IPS DF 4.7 (cell line): ENCODE data around the gene CEACAM6.

ENCODE experiments used
- DNase-seq: peaks from one replicate; pipeline ENCODE4 v3.0.0-alpha.2; 2013; ENCODE audit warnings: low spot score; ENCODE audit errors: extremely low read depth

CEACAM6 gene

DNA sequence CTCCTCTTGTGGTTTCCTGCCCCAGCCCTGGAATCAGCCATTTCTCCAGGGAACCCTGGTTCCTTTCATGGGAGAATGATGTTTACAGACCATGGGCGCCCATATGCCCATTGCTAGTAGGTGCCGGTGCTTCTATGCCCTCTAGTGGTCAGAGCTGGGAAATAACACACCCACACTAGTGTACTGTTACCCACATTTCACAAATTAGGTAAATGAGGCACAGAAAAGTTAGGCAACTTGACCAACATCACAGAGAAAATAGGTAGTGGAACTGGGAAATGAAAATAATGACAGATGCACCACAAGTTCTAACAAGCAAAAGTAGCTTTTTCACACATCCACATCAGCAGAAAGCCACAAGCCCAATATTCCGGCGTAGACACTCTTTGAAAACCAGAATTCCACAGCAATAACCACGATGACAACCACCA lies 39.7 kb downstream of the CEACAM6 start:
- DNase-seq: peak; percentile 41

DNA sequence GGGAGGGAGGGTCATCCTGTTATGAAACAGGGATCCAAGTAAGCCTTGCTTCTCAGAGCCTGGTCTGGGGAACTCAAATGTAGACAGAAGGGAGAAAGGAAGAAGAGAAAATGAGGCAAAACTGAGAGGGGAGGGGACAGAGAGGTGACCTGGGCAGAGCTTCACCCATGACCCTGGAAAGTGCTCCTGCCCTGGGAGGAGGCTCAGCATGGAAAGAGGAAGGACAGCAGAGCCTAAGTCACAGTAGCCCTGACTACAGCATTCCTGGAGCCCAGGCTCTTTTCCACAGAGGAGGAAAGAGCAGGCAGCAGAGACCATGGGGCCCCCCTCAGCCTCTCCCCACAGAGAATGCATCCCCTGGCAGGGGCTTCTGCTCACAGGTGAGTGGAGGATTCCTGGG lies 41.0 kb downstream of the CEACAM6 start, which contains the start of gene CEACAM3:
TSS of gene CEACAM3 (plus strand) at position 226 of the 400 bp plus-strand sequence. CDS start at position 317, 91 bp downstream.
- no peak for DNase-seq

DNA sequence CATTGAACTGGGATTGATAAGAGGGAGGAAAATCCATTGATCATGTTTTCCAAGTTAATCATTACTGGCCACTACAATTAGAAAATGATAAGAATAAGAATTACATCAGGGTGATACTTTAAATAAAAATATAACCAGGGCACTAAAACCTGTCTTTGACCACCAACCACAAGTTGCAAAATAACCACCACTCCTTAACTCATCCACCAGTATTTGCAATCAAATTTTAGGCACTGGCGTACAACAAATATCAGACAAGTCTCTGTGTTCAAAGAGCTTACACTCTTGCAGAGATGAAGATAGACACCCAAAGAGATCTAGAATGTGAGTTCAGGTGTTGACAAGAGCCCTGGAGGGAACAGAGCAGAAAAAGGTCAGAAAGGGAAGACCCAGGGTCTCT lies 41.6 kb downstream of the CEACAM6 start:
- DNase-seq: no peak

DNA sequence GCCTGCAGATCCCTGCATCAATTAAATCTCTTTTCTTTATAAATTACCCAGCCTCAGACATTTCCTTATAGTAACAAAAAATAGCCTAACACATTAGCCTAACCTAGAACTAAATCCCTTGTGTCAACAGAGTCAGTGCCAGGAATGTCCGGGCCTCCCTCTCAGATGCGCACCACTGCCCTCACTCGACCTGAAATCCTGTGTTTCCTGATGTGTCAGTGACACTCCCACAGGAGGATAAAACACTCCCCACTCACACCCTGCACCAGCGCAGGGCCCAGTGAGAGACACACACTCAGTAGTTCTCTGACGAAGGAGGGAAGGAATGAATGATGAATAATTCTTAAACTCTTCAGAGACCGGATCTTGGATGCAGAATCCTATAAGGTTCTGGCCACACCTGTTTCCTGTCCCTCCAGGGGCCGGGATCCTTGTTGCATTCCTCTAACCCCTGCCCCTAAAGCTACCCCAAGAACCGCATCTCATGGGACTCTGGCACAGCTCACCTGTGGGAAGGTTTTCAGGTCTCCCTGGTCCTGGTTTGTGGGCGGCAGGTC lies 44.2 kb downstream of the CEACAM6 start:
- no peak for DNase-seq

DNA sequence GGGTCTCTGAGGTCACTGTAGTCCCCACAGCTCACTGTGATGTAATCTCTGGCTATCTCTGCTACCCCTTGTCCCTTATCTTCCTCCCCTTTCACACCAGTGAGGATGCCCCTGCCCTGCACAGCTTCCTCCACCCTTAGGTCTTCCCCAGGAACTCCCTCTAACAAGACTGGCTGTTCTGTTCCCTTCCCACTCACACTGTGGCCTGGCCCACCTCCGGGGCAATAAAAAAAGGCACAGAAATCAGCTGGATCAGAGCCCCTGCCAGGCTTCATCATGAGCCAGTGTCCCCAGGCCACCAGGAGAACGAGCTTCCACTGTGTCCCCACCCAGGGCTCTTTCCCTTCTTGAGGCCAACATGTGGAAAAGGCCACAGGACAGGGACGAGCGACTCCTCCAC lies 45.7 kb downstream of the CEACAM6 start:
- DNase-seq: no peak

DNA sequence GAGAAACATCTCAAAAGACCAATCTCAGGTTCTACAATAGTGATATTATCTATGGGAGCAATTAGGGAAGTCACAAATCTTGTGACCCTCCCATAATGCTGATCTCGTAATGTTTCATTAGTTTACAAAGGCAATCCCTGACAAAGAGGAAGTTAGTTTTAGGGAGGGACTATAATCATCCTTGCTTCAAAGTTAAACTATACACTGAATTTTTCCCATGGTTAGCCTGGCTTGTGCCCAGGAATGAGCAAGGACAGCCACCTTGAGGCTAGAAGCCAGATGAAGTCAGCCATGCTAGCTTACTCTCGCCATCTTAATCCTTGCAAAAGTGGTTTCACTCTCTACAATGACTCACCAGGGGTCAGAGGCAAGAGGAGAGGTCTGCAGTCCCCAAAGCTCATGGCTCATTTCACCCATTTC lies 46.5 kb downstream of the CEACAM6 start:
- DNase-seq: no peak

DNA sequence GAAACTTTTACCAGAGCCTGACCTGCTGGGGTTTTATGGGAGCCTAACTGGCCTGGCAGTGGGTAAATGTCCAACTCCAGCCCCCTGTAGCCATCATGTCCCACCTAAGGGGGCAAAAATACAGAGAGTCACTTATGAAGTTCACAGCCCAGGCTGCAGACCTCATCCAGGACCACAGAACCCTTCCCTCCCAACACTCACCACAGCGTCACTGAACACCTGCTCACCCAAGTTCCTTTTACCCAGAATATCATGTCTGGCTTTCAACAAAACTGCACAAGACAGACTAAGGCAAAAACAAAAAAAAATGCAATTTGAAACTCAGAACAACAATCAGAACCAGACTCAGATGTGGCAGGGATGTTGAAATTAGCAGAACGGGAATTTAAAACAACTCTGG lies 47.4 kb downstream of the CEACAM6 start:
- no peak for DNase-seq

DNA sequence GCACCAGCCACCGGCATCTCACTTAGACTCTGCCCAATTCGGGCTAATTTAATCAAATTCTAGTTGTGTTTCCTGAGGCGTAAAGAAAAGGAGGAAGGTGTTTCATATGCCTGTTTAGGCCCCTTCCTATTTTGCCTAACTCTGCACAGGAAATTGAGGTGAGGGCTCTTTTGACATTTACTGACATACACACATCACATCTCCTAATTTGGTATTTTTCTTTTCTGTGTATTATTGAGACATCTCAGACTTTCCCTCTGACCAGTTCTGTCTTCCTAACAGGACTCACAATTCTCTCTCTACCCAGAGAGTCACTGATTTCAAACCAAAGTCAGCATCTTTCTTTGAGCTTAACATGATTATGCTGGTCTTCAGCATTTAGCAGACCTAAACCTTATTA lies 49.0 kb downstream of the CEACAM6 start:
- DNase-seq: no peak

DNA sequence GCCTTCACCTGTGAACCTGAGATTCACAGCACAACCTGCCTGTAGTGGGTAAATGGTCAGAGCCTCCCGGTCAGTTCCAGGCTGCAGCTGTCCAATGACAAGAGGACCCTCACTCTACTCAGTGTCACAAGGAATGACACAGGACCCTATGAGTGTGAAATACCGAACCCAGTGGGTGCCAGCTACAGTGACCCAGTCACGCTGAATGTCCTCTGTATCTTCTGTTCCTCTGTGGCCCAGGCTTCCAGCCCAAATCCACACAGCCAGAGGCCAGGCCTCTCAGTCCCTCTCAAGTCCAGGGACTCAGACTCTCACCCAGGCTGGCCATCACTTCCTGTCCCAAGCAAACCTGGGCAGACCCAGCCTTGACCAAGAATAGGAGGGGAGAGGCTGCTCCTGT lies 51.8 kb downstream of the CEACAM6 start:
- DNase-seq: no peak

DNA sequence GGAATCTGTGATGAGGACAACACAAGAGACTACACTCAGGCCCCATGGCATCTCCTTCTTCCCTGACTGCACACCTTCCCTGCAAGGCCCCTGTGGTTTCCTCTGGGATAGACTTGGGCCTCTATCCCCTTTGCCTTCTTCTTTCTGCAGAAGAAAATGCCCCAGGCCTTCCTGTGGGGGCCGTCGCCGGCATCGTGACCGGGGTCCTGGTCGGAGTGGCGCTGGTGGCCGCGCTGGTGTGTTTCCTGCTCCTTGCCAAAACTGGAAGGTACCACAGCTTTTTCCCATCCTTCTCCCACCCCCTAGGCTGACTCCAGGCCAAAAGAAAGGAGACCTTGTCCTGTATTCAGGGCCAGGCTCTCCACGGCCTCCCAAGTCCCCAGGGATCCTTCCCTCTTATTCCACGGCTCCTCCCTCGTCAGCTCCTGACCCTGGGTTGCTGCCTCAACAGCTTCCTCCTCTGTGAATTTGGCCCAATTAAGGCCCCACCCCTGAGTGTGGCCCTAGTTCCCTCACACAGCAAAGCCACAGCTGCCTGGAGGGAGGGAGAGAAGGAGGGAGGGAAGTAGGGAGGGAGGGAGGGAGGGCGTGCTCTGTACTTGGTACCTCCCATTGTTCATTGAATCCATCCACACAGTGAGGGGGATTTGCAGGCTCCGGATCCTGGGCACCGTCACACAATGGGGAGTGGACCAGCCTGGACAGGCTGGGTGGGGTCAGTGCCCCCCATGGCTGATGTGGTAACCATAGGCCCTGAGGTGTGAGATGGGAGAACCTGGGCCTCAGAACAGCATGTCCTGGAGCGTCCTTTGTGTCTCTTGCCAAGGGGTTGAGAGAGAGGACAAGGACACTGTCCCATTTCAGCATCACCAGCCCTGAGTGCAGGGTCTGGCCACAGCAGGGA lies 53.6 kb downstream of the CEACAM6 start:
- no peak for DNase-seq

DNA sequence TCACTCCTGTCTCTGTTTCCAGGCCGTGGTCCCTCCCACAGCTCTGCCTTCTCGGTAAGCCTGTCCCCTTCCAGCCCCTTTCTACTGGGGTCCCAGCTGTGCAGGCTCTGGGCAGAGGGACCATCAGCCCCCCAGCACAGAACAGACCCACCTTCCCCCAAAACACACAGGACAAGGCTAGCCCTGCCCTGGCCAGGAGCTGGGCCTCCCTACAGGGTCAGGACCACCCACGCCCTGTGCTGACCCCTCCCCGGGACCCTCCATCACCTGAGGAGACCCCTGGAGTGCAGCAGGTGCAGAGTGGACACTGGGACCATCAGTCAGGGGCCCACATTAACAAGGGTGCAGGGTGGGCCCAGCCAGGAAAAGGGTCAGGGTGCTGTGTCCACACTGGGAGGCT lies 55.0 kb downstream of the CEACAM6 start:
- DNase-seq: no peak

DNA sequence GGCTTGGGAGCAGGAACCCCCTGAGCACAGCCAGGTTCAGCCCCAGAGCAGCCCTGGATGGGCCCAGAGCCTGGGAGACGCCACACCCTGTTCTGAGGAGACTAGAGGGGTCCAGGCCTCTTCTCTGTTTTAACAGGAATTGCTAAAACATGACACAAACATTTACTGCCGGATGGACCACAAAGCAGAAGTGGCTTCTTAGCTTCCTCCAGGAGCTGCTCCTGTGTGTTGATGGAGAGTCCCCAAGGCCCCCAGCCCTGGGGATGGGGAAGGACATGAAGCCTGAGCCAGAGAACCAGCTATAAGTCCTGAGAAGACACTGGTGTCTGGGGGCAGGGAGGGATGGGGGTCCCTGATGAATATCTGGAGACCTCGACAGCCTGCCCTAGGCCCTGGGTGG lies 55.7 kb downstream of the CEACAM6 start:
- no peak for DNase-seq

DNA sequence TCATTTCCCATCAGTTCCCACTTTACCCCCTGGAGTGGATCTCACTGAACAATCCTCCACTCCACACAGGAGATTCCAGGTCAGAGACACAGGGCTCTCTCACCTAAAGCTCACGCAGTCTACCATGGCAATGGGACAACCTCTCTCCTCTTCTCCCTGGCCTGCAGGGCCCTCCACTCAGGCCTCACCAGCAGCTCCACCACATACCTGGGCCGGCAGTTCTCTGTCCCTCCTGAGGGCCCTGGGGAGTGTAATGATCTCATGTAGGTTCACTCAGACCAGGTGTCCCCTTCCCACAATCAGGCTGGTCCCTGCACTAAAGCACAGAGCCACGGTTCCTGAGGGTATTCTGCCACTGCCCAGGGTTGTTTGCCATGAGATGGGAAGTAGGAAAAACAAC lies 56.7 kb downstream of the CEACAM6 start:
- no peak for DNase-seq

DNA sequence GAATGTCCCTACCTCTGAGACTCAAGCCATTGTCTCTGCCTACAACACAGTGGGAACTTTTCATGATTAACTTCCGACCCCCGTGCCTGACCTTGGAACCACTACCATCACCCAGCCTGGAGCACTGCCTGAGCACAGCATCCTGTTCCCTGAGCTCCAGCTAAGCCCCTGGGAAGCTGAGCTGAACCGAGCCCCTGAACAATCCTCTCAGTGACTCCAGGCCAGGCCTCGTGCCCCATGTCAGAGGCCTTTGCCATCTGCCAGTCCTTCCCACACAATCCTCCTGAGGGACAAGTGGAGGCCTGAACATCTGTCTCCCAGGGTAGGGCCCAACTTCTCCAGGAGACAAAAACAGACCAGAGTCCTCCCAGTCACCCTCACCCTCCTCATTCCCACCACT lies 58.6 kb downstream of the CEACAM6 start:
- DNase-seq: no peak

DNA sequence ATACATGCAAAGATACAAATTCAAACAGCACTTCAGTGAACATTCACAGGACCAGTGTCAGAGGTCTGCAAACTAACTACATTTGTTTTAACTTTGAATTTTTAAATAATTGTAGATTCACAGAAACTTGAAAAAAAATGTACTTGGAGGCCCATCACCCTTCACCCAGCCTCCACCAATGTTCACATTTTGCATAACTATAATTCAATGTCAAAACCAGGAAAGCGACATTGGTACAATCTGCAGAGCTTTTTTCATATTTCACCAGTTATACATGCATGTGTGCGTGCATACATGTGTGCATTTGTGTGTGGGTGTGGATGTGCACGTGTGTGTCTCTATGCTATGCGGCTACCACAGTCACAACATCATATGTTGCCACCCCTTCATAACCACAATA lies 60.0 kb downstream of the CEACAM6 start:
- DNase-seq: no peak

DNA sequence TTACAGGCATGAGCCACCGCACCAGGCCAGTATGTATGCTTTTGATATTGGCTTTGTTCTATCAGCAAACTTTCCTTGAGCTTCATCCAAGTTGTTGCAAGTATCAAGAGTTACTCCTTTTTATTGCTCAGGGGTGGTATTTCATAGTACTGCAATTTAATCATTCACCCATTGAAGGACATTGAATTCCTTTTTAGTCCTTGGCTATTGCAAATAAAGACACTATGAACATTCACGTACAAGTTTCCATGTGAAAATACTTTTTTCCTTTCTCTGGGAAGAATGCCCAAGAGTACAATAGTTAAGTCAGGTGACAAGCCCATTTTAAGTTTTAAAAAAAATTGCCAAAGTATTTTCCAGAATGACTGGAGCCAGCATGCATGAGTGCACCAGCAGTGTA lies 61.4 kb downstream of the CEACAM6 start:
- no peak for DNase-seq

DNA sequence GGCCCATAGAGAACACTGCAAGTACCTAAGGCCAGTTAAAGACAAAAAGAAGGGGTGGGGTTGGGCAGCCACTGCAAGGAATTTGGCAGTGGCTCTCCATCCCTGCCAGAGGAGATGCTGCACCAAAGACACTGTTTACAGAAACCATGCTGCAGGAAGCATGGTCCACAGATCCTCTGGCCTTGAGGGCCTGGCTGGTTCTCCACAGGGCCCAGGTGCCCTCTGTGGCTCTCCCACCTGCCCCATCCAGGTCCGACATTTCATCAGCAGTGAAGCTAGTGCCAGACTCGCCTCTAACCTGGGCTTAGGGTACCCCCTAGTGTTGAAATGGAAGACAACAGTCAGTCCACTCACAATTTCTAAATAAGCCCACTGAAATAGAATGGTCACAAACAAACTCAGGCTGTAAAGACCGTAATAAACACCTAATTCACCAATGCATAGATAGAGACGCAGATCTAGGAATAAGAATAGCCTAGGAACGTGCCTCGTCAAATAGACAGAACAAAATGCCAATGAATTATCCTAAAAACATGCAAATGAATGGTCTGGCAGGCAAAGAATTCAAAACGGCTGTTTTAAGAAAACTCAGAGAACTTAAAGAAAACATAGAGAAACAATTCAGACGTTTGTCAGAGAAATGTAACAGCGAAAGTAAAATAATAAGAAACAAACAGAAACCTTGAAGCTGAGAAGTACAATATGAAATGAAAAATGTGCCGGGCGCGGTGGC lies 65.8 kb downstream of the CEACAM6 start:
- DNase-seq: no peak
